Astrocyte of the cerebellum (primary cell): Measurements from ENCODE around the gene RALY.
"Not testable (repeated sequence)": the region's sequence is repeated elsewhere in the genome, so short reads cannot be mapped to it uniquely, and the experiment has no call there.

ENCODE experiments used
- DNase-seq: peaks from one replicate; pipeline ENCODE4 v3.0.0-alpha.2; 2011; ENCODE audit warnings: low read depth
- H3K4me3 ChIP-seq: 2 replicates; pipeline ENCODE4 v1.5.1; 2011; ENCODE audit warnings: mild to moderate bottlenecking, low read depth, low read length, moderate library complexity
- CTCF ChIP-seq: IDR thresholded peaks from 2 replicates; pipeline ENCODE4 v1.5.1; 2012; ENCODE audit warnings: low read length, low read depth, moderate library complexity, mild to moderate bottlenecking; ENCODE audit errors: missing control alignments
- in situ Hi-C: cut with HindIII; loops from 2 replicates; pipeline ENCODE4 v1.10.0; 2017; ENCODE audit warnings: low sequenced_read_pairs

Gene RALY

GRCh38 chr20:34123309-34123708, 129.6 kb downstream of the RALY start:
- no peak for TF ChIP-seq CTCF
- no peak overlapping the region for H3K4me3 ChIP-seq
- in situ Hi-C loops = no loop called here
- DNase-seq = no peak

- no peak for TF ChIP-seq CTCF
- DNase-seq = no peak
- in situ Hi-C loops = no loop called here
- H3K4me3 ChIP-seq = no peak overlapping the region
These were observed 130.9 kb downstream of the RALY start for GRCh38 chr20:34124469-34125249.

- in situ Hi-C loops = no loop called here
- DNase-seq = no peak
- H3K4me3 ChIP-seq = no peak overlapping the region
- no peak for TF ChIP-seq CTCF
These were observed 134.1 kb downstream of the RALY start for GRCh38 chr20:34127792-34128191.

GRCh38 chr20:34129518-34130162, 135.9 kb downstream of the RALY start:
- no peak overlapping the region for H3K4me3 ChIP-seq
- peak; percentile 69 for TF ChIP-seq CTCF
- in situ Hi-C loops = no loop called here
- peak; percentile 60 for DNase-seq

GRCh38 chr20:34131491-34131890, 137.8 kb downstream of the RALY start:
- in situ Hi-C loops = no loop called here
- no peak for DNase-seq
- H3K4me3 ChIP-seq = no peak overlapping the region
- no peak for TF ChIP-seq CTCF

- H3K4me3 ChIP-seq, in situ Hi-C loops, DNase-seq: not testable (repeated sequence)
These were observed 138.8 kb downstream of the RALY start for GRCh38 chr20:34132491-34132890.

GRCh38 chr20:34132943-34133342, 139.2 kb downstream of the RALY start:
- H3K4me3 ChIP-seq, in situ Hi-C loops, DNase-seq: not testable (repeated sequence)

GRCh38 chr20:34133365-34133860, 139.7 kb downstream of the RALY start:
- H3K4me3 ChIP-seq, DNase-seq, in situ Hi-C loops: not testable (repeated sequence)
